Ovary (tissue), 3 donors: ENCODE measurements around the gene OR11H7.

ENCODE experiments used
- CTCF ChIP-seq, 3 donors: fragments of 450-650 bp in 2 of 3; fragments of 200-600 bp in 1 of 3; IDR thresholded peaks; one replicate each; pipeline versions ENCODE4 v1.5.1 to v1.8.0; 2016 to 2022; ENCODE audit warnings: antibody characterized with exemption in 3 of 3, mild to moderate bottlenecking in 1 of 3
- POLR2A ChIP-seq: fragments of 450-650 bp; IDR thresholded peaks from one replicate; pipeline ENCODE4 v1.6.1; 2017; ENCODE audit warnings: antibody characterized with exemption, mild to moderate bottlenecking, moderate library complexity
- donor health status: DM: no; HTN: no; CAD: no.

DNA sequence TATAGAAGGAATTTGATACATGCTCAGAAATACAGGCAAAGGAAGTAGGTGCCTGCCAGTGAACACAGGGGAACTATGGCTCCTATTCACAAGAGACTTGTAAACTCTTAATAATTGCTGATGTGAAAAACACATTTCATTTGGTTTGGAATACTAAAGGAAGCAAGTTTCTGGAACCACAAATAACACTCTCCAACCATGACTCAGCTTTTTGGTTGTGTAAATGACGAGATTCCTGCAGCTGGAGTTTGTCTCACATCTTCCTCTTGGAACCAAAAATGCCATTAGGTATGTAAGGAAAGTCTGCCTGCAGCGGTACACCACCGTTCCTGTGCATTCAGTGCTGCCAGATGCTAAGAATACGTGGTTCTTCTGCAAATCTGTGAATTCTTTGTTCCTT lies 9.7 kb upstream of the OR11H7 start:
- TF ChIP-seq CTCF (IDR thresholded peaks at IDR 0.05) (no peak), POLR2A (no peak)
